GM21381 (cell line): ENCODE data around the gene ADGRL2.

ENCODE experiments used
- ATAC-seq: cut with Tn5 transposase; IDR thresholded peaks from one replicate; pipeline ENCODE4 v1.9.1; 2021; ENCODE audit warnings: mild to moderate bottlenecking, moderate library complexity; ENCODE audit not compliant: unreplicated experiment

Gene ADGRL2

GRCh38 chr1:81800695-81801650 lies at the start of gene ADGRL2:
Gene ADGRL2 (plus strand): TSS chr1:81800934. CDS start chr1:81836985, 36,051 bp downstream.
- ATAC-seq, result no peak

GRCh38 chr1:81752840-81753239 lies 47.9 kb upstream of the ADGRL2 start:
- no peak for ATAC-seq

- no peak for ATAC-seq
Observed at GRCh38 chr1:81754424-81754823, 46.3 kb upstream of the ADGRL2 start.

GRCh38 chr1:81756872-81757271 lies 43.9 kb upstream of the ADGRL2 start:
- no peak for ATAC-seq

GRCh38 chr1:81757398-81758020 lies 43.2 kb upstream of the ADGRL2 start:
- no peak for ATAC-seq

GRCh38 chr1:81758181-81758580 lies 42.6 kb upstream of the ADGRL2 start:
- no peak for ATAC-seq

- ATAC-seq, result no peak
Observed at GRCh38 chr1:81760477-81761097, 40.1 kb upstream of the ADGRL2 start.

- ATAC-seq, result no peak
Observed at GRCh38 chr1:81775510-81775909, 25.2 kb upstream of the ADGRL2 start.

GRCh38 chr1:81780705-81781454 lies 19.9 kb upstream of the ADGRL2 start:
- no peak for ATAC-seq

- no peak for ATAC-seq
Observed at GRCh38 chr1:81781749-81782148, 19.0 kb upstream of the ADGRL2 start.

GRCh38 chr1:81792184-81792583 lies 8.6 kb upstream of the ADGRL2 start:
- no peak for ATAC-seq

GRCh38 chr1:81797701-81798100 lies 3.0 kb upstream of the ADGRL2 start:
- no peak for ATAC-seq

- no peak for ATAC-seq
Observed at GRCh38 chr1:81799939-81800694, 617 bp upstream of the ADGRL2 start.

GRCh38 chr1:81801651-81802456 lies 1.1 kb downstream of the ADGRL2 start:
- ATAC-seq, result no peak

- no peak for ATAC-seq
Observed at GRCh38 chr1:81802457-81802706, 1.6 kb downstream of the ADGRL2 start.

GRCh38 chr1:81802707-81803430 lies 2.1 kb downstream of the ADGRL2 start:
- no peak for ATAC-seq

GRCh38 chr1:81803431-81804110 lies 2.8 kb downstream of the ADGRL2 start:
- no peak for ATAC-seq

GRCh38 chr1:81804312-81804711 lies 3.6 kb downstream of the ADGRL2 start:
- no peak for ATAC-seq
